ENCODE results near the gene TIMM44. TPM values are rescaled to one million over a fixed set of nuclear protein-coding genes. Genes with fewer than 3 reads are reported as not detected.

TIMM44 gene
- total and polyA plus RNA-seq, 2 of the 8 experiments (the other 6 are each of a cell fraction or from before 2014, with no cell fraction given) = 131 to 150 TPM

DNA sequence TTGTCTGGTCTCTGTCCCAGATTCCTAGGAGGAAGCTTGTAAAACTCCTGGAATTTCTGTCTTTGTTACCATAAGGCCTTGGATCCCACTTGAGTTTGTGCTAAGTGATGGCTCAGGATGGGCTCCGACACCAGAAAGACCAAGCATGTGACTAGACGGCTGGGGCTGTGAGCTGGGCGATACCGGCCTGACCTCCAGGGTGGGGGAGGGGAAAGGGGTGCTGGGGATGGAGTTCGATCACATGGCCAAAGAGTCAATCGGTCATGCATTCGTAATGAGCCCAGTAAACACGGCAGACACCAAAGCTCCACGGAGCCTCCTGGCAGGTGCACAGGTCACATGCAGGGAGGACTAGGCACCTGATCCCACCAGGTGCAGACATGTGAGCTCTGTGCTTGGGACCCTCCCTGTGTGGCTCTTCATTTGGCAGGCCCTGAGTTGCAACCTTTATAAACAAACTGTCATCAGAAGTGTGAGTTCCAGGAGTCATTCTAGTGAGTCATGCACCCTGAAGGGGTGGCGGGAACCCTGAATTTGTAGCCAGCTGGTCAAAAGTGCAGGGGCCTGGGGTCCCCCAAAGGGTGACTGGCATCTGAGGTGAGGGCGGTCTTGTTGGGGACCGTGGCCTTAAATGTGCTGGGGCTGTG lies 34.8 kb upstream of the TIMM44 start:
- Histone ChIP-seq H3K4me3 (ENCODE audit: extremely low read depth in 1 of 4, insufficient read depth in 2 of 4, low read depth in 3 of 4, low read length in 4 of 4) (no peak overlapping the region), H2BK120ac (replicated peaks; ENCODE audit: low read depth, low read length) (no peak overlapping the region), H2BK20ac (ENCODE audit: low read length) (no peak overlapping the region), H3K36me3 (ENCODE audit: control insufficient read depth in 2 of 4, insufficient read depth in 4 of 4, low read length in 3 of 4) (peaks cover 27 to 80% (median 54%) of the 10 kb centered on the region in 4 experiments), H2BK15ac (ENCODE audit: low read length) (no peak overlapping the region), H3K9me3 (ENCODE audit: insufficient read depth in 2 of 2, low read depth in 1 of 2, low read length in 1 of 2) (no peaks in the 10 kb centered on the region), H2BK5ac (ENCODE audit: low read depth, low read length) (no peak overlapping the region), H2BK12ac (ENCODE audit: low read depth, low read length) (no peak overlapping the region), H3K4me2 (ENCODE audit: insufficient read depth in 1 of 2, low read depth in 2 of 2, low read length in 2 of 2) (no peak overlapping the region), H2AFZ (ENCODE audit: low read length) (no peak overlapping the region), H3K27ac (ENCODE audit: low read depth, low read length) (no peak overlapping the region), H2AK5ac (ENCODE audit: low read depth, low read length) (no peak overlapping the region), H3K79me1 (ENCODE audit: low read depth, low read length) (peaks cover 19% of the 10 kb centered on the region), H3K9ac (replicated peaks in 1 of 4; ENCODE audit: extremely low read depth in 1 of 4, low read depth in 3 of 4, low read length in 3 of 4) (no peak overlapping the region), H3K79me2 (ENCODE audit: control insufficient read depth in 1 of 2, insufficient read depth in 2 of 2, low read length in 2 of 2) (peaks cover 0 to 3% of the 10 kb centered on the region in 2 experiments; a peak in 1 of 4 replicates), H4K8ac (ENCODE audit: extremely low read depth, insufficient read depth, low read length) (no peak overlapping the region), H4K20me1 (replicated peaks in 1 of 2; ENCODE audit: control insufficient read depth in 1 of 2, insufficient read depth in 2 of 2, low read length in 2 of 2) (peaks cover 27 to 53% of the 10 kb centered on the region in 2 experiments), H3K56ac (replicated peaks; ENCODE audit: insufficient read length, low read depth, low read length) (no peak overlapping the region), H3K27me3 (replicated peaks in 1 of 4; ENCODE audit: control insufficient read depth in 3 of 4, extremely low read depth in 1 of 4, insufficient read depth in 3 of 4, low read length in 3 of 4) (no peaks in the 10 kb centered on the region), H3K23me2 (ENCODE audit: low read depth, low read length) (no peaks in the 10 kb centered on the region), H3K23ac (ENCODE audit: insufficient read length) (no peak overlapping the region), H3K4ac (replicated peaks; ENCODE audit: insufficient read length, low read depth, low read length) (no peak overlapping the region), H3K14ac (ENCODE audit: insufficient read length) (no peak overlapping the region), H3K18ac (ENCODE audit: extremely low read depth, low read length) (no peak overlapping the region), H4K5ac (ENCODE audit: insufficient read length, low read depth, low read length) (no peak overlapping the region), H3K4me1 (replicated peaks in 1 of 4; ENCODE audit: control insufficient read depth in 3 of 4, insufficient read depth in 4 of 4, low read length in 3 of 4) (no peaks in the 10 kb centered on the region), H4K91ac (replicated peaks; ENCODE audit: insufficient read length, low read length) (no peak overlapping the region)
- FAIRE-seq = no peak
- 97% methylated on average over 12 of the region's 12 CpGs; no CpG with 5 or more reads in 1 of the 2 experiments for WGBS, 2 experiments (ENCODE audit: extremely low coverage in 1 of 2, insufficient coverage in 1 of 2, insufficient read length in 1 of 2, insufficient replicate concordance in 2 of 2, low coverage in 1 of 2, low lambda C conversion rate in 2 of 2, missing lambda C conversion rate in 1 of 2)
- ChIA-PET CTCF (ENCODE audit: partially characterized antibody) (interaction anchor here (1.2 kb wide), 2 partner anchors 12 to 34 kb away, joined by 3 to 4 read pairs; partner anchors contain the start of gene TIMM44), POLR2A (ENCODE audit: partially characterized antibody) (interaction anchor here (1.4 kb wide), 1 partner anchor 34 kb away, joined by 3 read pairs; the partner anchor contains the start of gene TIMM44)
- no peak for DNase-seq (ENCODE audit: low read depth in 1 of 2, low spot score in 2 of 2)
- TF ChIP-seq NRF1 (IDR thresholded peaks at IDR 0.05; ENCODE audit: low read depth, low read length) = no peak
- TF ChIP-seq SIX5 (IDR thresholded peaks at IDR 0.05; ENCODE audit: low read depth, low read length) = no peak
- TF ChIP-seq SUZ12 (IDR thresholded peaks at IDR 0.05; ENCODE audit: low read length) = no peak
- TF ChIP-seq TEAD4 (IDR thresholded peaks at IDR 0.05; ENCODE audit: low read depth, low read length) = no peak
- TF ChIP-seq CEBPB (IDR thresholded peaks at IDR 0.05; ENCODE audit: low read depth, low read length) = no peak
